EL (cell line): ENCODE measurements around the gene FIGN.

Experiments used
- DNase-seq: peaks from one replicate; pipeline ENCODE4 v3.0.0-alpha.2; 2016

Gene FIGN, protein sequence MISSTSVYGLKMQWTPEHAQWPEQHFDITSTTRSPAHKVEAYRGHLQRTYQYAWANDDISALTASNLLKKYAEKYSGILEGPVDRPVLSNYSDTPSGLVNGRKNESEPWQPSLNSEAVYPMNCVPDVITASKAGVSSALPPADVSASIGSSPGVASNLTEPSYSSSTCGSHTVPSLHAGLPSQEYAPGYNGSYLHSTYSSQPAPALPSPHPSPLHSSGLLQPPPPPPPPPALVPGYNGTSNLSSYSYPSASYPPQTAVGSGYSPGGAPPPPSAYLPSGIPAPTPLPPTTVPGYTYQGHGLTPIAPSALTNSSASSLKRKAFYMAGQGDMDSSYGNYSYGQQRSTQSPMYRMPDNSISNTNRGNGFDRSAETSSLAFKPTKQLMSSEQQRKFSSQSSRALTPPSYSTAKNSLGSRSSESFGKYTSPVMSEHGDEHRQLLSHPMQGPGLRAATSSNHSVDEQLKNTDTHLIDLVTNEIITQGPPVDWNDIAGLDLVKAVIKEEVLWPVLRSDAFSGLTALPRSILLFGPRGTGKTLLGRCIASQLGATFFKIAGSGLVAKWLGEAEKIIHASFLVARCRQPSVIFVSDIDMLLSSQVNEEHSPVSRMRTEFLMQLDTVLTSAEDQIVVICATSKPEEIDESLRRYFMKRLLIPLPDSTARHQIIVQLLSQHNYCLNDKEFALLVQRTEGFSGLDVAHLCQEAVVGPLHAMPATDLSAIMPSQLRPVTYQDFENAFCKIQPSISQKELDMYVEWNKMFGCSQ

DNA sequence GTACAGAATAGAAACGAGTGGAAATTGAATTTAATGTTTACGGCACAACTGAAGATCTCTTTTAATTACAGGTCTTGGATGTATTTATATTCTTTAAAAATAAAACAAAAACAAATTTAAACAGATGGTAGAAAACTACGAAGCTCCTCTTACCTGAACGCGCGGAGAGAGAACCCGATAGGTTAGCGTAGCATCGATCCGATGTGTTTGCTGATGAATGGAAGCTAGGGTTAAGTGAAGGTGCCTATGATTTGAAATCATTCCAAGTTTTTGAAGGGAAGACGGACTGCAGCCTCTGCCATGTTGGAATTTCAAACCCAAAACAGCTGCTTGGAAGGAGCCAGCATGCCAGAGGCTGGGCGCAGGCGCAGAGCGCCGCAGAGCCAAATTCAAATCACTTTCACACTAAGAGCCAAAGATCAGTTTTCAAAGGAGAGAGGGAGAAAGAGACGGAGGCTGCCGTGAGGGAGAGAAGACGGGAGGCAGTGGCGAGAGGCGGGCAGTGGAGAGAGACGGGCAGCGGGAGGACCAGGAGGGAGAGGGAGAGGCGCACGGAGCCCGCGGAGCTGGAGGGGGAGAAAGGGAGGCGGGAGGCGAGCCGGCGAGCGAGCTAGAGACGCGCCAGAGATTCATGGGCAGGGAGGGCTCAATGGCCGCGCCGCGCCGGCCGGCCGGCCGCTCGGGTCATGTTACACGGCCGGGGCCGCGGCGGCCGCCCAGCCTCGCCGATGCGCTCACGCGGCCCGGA lies at the start of gene FIGN:
Gene FIGN, minus strand, starts transcription at position 324 of the 748 bp plus-strand sequence. CDS start 1,081 bp downstream, outside the sequence.
- peak; percentile 70 for DNase-seq

DNA sequence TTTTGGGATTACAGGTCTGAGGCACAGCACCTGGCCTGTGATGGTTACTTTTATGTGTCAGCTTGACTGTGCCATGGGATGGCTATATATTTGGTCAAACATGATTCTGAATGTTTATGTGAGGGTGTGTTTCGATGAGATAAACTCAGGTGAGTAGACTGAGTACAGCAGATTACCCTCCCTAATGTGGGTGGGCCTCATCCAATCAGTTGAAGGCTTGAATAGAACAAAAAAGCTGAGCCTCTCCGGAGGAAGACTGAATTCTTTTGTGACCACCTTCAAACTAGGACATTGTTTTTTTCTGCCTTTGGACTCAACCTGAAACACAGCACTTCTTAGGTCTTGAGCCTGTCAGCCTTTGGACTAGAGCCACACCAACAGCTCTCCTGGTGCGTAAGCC lies 49.4 kb upstream of the FIGN start:
- DNase-seq, result no peak

DNA sequence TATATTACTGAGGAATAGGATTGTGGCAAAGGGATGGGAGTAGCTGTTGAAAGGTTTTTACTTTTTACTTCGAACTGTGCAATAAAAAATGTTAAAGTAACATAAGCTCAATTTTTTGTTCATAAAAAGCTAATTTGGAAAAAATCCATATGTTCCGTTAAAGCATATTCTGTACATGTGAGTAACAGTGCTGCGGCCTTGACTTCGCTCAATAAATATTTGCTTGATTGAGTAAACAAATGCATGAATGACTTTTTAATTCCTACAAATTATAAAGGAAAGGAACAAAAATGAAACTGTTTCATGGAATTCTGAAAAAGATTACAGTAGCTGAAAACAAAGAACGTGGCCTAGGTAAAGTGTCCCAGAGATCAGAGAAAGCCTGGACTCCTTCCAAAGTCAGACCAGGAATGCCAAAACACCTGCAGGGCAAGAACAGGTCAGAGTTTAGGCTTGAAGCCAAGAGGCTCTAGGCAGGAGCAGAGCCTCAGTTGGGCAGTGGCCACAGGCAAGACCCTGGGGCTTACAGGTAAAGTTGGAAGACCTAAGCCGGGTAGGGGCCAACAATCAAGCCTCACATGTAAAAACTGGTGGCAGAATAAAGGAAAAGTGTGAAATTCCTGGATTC lies 44.3 kb upstream of the FIGN start:
- no peak for DNase-seq

DNA sequence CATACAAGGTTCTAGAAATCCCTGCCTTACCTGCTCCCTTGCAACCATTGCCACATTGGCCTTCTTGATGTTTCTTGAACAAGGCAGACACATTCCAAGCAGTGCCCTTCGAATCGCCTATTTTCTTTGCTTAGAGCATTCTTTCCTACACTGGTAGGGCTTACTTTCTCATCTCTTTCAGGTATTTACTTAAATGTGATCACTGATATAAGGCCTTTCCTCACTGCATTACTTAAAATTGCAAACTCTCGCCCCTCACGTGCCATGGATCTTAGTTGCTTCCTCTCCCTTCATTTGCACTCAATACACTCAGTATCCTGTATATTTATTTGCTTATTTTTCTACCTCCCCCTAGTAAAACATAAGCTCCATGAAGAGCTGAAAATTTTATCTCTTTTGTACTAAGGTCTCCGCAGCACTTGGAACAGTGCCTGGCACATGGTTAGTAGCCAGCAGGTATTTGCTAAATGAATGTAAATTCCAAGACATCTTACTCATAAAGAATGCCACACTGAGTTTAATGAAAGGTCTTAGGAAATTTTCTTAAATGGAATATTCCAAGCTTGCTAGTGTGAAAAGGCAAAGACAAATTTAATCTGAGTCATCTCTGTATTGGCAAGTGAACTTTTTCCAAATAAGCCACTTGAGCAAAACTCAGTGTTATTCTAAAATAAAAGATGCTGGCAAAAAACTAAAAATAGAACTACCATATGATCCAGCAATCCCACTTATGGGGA lies 42.4 kb upstream of the FIGN start:
- DNase-seq, result peak; percentile 86

DNA sequence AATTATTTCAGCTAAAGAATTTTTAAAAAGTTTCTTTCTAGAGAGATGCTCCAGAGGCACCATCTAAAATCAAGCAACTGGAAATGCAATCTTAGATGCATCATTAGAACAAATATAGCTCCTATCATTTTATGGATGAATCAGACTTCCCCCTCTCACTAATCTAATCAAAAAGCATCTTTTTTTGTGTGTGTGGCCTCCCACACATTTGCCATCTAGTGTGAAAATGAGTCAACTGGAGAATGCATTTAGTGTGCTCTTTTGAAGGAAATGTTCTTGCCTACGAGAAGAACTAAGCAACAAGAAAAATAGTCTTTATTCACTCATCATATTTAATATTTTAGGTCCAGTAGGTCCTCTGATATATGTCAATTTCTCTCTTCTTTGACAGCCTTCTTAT lies 39.5 kb upstream of the FIGN start:
- DNase-seq, result peak; percentile 29

DNA sequence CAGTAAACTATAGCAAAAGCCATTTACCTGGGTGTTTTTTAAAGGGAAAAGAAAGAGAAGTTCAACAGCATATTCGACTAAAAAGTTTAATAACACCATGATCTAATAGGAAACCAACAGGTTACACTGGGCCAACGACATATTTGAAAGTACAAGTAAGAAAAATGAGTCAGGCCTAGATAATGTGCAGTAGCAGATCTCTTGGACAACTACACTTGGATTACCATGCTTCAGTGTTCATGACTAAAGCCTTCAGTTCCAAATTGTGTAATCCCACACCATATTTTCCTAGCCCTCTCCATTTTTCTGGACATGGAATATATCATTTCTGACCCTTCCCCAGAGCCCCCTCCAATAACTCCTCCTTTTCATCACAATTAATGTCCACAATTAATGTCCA lies 39.1 kb upstream of the FIGN start:
- peak; percentile 80 for DNase-seq

DNA sequence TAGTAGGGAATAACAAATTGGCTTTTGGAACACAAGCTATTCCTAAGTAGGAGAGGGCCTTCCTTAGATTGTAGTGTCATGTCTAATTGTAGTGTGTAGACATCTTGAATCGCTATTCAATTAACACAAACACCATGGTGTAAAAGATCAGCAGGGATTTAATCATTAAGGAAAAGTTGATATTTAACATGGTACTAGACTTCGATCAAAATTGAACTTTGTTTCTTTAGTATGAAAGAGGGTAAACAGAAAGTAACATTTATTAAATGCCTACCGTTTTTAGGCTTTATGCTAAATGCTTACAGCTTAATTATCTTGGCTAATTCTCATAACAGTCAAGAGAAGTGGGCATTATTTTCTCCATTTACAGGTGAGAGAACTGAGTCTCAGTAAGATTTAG lies 37.5 kb upstream of the FIGN start:
- no peak for DNase-seq

DNA sequence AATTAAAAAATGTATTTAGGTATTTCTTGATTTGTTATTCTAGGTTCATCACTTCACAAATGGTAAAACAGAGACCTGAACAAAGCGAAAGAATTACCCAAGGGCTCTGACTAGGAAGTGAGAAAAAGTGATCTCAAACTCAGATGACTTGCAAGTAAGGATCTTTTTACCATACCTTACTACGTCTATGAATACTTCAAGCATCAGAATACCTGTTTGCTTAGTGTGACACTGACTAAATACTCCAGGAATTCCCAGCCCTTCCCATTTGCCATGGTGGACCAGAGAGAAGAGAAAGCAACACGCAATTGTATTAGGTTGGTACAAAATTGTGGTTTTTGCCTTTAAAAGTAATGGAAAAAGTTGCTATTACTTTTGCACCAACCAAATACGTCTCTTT lies 35.8 kb upstream of the FIGN start:
- peak; percentile 31 for DNase-seq

DNA sequence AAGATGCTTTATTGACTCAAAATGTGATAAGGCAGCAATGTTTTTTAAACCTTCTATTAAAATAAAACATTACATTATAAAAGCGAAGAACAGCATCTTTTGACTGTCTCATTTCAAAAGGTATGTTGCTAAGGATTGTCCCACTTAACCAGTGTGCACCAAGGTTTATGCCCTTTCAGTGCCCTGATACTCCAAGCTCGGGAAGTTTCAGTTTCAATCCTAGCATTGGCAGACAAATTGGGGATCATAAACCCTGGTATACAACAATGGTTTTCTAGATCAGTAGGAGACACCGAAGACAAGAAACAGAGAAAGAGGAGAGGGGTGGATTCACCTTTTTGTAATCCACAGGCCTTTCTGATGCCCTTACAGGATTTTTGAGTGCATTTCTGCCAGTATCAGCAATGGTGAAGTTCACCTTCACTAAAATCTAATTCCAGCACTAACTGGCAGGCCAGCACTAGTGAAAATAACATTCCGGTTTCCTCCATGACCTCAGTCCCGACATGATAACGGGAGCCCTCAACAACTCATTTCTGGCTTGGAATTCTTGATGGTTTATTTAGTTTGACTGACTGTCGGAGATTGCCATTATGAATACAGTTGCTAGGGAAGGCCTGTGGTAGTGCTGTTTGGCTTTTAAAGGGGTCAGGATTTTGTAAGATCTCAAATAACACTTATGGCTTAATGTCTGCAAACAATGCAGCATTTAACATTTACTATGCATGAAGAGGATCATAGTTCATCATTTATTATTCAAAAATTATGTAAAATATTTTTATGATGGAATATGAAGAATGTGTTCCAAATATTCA lies 33.3 kb upstream of the FIGN start:
- no peak for DNase-seq

DNA sequence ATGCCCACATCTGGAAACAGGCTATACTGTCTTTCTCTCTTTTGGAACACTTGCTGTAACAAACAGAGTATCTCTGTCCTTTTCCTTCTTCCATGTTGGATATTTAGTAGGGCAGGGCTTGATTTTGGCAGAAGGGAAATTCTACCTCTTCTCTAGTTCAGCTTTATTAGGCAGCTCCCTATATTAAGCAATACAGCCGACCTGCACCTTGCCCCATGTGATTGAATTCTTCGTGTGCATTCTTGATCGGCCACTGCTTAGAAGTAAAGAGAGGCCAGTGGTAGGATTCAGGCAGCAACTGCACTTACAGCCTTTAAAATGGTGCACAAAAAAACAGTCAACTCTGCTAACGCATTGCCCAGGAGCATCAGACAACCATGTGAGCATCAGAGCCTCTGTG lies 31.3 kb upstream of the FIGN start:
- no peak for DNase-seq

DNA sequence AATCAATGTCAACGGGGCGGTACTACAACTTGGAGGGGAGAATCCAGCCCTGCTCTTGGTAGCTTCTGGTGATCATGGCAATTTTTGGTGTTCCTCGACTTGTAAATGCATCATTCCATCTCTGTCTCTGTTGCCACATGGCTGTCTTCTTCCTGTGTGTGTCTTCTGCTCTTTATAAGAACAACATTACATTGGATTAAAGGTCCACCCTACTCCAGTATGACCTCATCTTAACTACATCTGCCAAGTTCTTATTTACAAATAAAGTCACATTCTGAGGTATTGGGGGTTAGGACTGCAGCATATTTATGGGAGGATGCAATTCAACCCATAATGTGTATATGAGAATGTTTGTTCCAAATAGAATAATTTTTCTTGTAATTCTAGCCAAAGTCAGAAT lies 28.8 kb upstream of the FIGN start:
- no peak for DNase-seq

DNA sequence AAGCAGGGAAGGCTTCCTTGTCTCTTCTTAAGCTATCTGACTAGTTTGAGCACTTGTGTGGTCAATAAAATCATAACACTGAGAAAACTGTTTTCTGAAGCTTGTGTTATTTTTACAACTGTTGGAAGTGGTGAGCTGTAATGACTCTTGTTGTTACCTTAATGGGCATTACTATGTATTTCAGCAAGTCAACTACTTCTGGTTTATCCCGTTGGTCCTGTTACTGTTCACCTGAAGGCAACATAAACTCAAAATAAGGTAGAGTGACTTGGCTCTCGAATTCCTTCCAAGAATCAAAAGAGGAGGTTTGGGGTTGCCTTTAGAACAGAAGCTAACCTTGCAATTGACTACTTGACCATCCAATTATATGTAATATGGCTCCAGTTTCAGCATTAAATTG lies 23.2 kb upstream of the FIGN start:
- no peak for DNase-seq

DNA sequence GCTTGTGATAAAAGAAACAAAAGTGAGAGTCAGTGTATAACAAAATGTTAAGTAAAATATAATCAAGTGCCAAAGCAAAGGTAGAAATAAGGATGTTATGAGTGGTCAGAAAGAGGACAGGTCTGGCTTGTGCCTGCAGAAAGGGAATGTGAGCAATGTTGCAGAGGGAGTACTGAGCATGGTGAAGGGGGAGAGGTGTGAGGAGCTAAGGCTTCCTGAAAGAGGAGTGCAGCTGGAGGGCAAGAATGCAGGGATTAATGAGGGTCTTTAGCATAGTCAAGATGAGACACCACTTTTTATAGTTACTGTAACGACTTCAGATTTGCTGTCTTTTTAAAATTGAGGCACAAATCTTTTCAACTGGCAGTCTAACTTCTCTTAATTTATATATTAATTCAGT lies 22.0 kb upstream of the FIGN start:
- DNase-seq, result no peak

DNA sequence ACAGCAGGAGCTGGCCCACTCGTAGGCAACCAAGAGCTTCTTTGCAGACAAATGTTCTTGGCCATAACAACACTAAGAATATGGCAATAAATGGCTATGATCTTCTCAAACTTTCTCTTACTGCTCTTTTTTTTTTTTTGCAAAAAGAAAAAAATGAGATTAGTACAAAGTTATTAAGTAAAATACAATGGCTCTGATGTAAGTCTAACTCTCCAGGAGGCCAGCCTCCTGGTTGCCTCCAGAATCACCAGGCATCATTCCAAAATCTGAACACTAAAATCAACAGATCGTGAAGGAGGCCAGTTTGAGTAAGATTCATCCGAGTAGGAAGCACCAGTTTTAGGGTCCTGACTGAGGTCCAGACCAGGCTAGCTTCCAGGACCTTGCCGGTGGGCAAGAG lies 20.8 kb upstream of the FIGN start:
- no peak for DNase-seq

DNA sequence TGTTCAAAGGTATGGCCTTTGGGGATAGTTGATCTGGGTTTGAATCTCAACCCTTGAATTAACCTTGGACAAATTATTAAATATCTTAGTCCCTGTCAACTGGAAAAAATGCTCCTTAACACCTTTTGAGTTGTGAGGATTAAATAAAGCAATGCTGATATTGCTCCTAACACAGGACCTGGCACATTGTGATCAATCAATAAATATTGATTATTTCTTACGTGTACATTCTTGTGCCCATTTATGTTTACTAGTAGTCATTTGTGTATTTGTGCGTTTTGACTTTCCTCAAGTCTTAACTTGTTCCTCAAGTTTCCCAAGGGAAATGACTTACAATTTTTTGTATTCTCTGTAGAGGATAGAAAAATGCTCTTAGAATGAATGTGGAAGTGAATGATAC lies 19.6 kb upstream of the FIGN start:
- DNase-seq, result no peak

DNA sequence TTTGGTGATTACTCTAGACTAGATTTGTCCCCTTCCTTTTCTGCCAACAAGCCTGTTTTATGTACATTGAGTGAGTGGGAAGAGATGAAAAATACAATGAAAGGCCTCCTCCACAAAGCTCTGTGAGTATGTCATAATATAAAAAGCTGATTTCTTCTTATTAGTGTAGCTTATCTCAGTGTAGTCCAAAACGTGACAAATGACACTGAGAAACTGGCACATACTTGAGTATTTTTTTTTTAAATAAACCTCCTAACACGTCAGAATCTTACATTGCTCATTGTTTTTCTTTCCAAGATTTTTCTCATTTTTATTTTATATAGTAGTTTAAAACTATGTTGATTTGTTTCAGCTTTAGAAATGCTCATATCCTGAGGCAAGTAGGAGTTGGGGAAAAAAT lies 17.9 kb upstream of the FIGN start:
- DNase-seq, result peak; percentile 8

DNA sequence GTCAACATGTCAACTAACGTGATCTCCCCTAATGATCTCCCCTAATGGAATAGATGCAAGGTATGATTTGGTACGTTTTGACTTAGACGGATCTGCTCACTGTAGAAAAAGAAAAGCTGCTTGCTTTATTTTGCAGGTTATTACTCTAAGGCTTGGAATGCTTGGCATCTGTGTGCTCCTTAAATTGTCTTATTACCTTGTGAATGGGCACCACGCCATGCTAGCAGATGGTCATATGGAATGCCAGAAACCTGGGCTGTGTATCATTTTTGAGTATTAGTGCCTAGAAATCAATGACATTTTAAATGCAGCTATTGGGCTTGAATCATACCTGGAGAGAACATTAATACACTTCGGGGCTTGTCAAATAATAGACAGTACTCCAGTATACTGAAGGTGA lies 16.5 kb upstream of the FIGN start:
- no peak for DNase-seq

DNA sequence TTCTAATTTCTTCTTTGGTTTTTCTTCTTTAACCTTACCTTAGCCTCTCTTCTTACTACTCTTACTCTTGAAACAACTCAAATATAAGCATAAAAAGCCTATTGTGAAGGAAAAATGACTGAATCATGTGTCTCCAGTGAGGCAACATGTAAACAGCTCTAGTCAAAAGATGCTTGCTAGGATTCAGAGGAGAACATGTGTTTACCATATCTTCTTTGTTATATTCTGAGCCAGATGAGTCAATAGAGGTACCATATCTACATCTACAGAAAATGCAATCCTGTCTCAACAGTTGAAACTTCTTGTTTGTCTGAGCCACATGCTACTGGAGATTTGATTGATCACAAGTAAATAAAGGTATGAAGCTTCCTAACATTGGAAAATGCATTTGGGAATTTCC lies 15.9 kb upstream of the FIGN start:
- DNase-seq, result no peak

DNA sequence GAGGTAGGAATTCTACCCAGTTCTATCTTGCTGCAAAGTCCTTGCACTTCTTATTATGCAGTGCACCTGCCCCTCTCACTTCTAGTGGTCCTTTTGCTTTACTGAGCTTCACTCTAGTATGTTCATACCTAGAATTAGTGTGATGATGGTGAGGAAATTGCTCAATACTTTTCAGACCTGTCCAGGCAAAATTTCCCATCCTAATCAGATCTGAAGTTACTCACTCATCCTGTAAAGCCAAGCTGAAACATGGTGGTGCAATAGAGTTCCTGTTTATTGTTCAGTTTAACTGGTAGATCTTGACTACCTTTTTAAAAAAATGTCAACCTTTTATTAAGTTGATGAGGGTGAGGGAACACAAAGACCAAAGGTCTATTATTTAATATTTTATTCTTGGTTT lies 12.6 kb upstream of the FIGN start:
- no peak for DNase-seq

DNA sequence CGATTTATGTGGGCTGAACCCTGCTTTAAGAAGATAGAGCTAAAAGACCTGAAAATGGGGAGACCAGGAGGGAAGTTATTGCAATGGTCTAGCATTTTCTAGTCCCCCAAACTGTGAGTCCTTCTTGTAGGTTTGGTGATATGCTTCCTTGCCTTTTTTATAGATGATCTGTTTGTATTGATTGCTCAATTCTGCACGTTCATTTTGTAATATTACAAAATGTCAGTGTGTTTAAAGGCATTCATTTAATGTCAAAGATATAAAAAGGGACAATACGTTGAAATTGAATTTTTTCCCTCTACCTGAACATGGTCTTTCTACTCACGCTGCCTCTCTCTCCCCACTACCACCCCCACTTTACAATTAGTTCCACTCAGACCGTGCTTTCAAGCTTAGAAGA lies 5.6 kb upstream of the FIGN start:
- DNase-seq, result no peak

DNA sequence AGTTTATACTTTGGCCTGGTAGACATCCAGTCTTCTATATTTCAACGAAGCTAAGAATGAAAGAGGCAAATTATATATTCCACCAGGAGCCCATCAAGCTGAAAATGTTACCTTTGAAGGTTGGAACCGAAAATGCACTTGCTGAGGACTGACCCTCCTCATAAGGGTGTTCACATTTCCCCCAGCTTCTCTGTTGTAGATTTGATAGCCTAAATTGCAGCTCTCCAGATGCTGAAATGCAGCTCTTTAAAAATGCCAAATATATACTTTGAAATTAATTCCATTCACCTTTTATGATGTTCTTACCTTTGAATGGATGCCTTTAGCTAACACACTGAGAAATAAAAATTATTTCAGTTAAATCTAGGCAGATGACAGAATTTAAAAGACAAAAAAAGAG lies 1.8 kb upstream of the FIGN start:
- no peak for DNase-seq

DNA sequence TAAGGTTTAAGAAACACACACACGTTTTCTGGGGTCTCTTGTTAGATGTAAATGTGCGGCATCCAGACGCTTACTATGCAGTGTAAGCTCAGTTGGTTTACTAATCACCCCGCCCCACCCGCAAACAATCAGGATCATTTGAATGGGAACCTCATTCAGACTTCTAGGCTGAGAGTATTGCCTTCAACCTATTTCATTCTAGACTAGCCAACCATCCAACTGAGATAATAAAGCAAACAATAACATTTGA lies 1.3 kb upstream of the FIGN start:
- no peak for DNase-seq
